ENCODE results near the gene CUX1.

DNA sequence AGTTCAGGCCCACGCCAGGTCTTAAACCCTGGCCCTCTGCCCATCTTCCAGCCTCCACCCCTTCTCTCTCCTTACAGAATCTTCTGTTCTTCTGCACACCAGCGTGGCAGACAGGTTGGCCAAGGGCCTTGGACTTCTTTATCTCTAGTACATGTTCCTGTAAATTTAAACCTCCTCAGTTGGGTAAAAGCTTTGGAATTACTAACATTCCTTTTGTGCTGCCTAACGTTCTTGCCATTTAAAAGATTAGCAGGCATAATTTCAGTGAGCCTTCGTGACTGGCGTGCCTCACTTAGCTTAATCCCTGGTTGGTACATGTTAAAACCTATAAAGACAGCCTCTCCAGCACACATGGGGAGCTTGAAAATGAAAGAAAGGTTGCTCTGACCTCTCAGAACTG lies 192.2 kb downstream of the CUX1 start:
- TF ChIP-seq, protein P1, sequence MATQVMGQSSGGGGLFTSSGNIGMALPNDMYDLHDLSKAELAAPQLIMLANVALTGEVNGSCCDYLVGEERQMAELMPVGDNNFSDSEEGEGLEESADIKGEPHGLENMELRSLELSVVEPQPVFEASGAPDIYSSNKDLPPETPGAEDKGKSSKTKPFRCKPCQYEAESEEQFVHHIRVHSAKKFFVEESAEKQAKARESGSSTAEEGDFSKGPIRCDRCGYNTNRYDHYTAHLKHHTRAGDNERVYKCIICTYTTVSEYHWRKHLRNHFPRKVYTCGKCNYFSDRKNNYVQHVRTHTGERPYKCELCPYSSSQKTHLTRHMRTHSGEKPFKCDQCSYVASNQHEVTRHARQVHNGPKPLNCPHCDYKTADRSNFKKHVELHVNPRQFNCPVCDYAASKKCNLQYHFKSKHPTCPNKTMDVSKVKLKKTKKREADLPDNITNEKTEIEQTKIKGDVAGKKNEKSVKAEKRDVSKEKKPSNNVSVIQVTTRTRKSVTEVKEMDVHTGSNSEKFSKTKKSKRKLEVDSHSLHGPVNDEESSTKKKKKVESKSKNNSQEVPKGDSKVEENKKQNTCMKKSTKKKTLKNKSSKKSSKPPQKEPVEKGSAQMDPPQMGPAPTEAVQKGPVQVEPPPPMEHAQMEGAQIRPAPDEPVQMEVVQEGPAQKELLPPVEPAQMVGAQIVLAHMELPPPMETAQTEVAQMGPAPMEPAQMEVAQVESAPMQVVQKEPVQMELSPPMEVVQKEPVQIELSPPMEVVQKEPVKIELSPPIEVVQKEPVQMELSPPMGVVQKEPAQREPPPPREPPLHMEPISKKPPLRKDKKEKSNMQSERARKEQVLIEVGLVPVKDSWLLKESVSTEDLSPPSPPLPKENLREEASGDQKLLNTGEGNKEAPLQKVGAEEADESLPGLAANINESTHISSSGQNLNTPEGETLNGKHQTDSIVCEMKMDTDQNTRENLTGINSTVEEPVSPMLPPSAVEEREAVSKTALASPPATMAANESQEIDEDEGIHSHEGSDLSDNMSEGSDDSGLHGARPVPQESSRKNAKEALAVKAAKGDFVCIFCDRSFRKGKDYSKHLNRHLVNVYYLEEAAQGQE (IDR thresholded peaks at IDR 0.05; ENCODE audit: insufficient replicate concordance, low read depth) = no peak
- TF ChIP-seq POLR2AphosphoS5 (IDR thresholded peaks at IDR 0.05; ENCODE audit: low read depth) = no peak
- TF ChIP-seq, protein P2, sequence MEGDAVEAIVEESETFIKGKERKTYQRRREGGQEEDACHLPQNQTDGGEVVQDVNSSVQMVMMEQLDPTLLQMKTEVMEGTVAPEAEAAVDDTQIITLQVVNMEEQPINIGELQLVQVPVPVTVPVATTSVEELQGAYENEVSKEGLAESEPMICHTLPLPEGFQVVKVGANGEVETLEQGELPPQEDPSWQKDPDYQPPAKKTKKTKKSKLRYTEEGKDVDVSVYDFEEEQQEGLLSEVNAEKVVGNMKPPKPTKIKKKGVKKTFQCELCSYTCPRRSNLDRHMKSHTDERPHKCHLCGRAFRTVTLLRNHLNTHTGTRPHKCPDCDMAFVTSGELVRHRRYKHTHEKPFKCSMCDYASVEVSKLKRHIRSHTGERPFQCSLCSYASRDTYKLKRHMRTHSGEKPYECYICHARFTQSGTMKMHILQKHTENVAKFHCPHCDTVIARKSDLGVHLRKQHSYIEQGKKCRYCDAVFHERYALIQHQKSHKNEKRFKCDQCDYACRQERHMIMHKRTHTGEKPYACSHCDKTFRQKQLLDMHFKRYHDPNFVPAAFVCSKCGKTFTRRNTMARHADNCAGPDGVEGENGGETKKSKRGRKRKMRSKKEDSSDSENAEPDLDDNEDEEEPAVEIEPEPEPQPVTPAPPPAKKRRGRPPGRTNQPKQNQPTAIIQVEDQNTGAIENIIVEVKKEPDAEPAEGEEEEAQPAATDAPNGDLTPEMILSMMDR (IDR thresholded peaks at IDR 0.05; ENCODE audit: insufficient read depth, low read length) = no peak
- no peak for TF ChIP-seq GABPA (IDR thresholded peaks at IDR 0.05; ENCODE audit: low read depth)

Data from HL-60 (cell line).